Ishikawa (cell line): ENCODE results near the gene UTP20.

Experiments used
- CEBPB ChIP-seq: IDR thresholded peaks from 2 replicates; pipeline ENCODE4 v1.6.1; 2012
- CREB1 ChIP-seq: IDR thresholded peaks from 2 replicates; pipeline ENCODE4 v1.6.1; 2012; ENCODE audit warnings: low read depth
- EGR1 ChIP-seq: IDR thresholded peaks from 2 replicates; pipeline ENCODE4 v1.6.1; 2012
- EP300 ChIP-seq: IDR thresholded peaks from 2 replicates; pipeline ENCODE4 v1.6.1; 2012; ENCODE audit warnings: borderline replicate concordance
- TAF1 ChIP-seq: IDR thresholded peaks from 2 replicates; pipeline ENCODE4 v1.6.1; 2012; ENCODE audit warnings: low read depth, mild to moderate bottlenecking
- TEAD4 ChIP-seq: IDR thresholded peaks from 2 replicates; pipeline ENCODE4 v1.6.1; 2012
- YY1 ChIP-seq: IDR thresholded peaks from 2 replicates; pipeline ENCODE4 v1.6.1; 2012; ENCODE audit warnings: low read depth

DNA sequence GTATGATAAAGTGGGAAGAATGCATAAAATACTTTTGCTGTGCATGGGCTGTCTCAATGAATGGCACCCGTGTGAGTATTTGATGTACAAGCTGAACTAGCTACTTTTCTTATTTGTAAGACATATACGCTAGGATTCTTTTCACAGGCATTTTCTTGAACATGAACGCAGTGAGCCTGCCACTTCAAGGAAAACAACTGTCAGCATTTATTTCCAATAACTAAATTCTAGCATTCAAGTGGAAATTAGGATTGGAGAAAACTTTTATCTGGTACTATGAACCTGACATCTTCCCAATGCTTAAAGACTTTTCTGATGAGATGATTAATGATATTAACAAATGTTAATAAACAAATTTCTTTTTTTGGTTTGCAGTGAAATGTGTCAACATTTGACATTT is 45.7 kb downstream of the UTP20 start:
- TF ChIP-seq TAF1 (no peak), TEAD4 (no peak), CREB1 (no peak), YY1 (no peak), CEBPB (no peak), EP300 (no peak), EGR1 (no peak)
